Prostate gland (tissue), 2 donors: ENCODE data around the gene ADAT1.

Experiments
- CTCF ChIP-seq, 4 experiments: fragments of 200-600 bp in 2 of 4; fragments of 450-650 bp in 2 of 4; sonication (generic) in 2 of 4; IDR thresholded peaks; 1 replicate in 3 of 4; 2 replicates in 1 of 4; pipeline ENCODE4 v1.5.1; 2016 to 2019; ENCODE audit warnings: antibody characterized with exemption in 4 of 4, mild to moderate bottlenecking in 2 of 4, moderate library complexity in 2 of 4
- POLR2A ChIP-seq: fragments of 450-650 bp; IDR thresholded peaks from one replicate; pipeline ENCODE4 v1.6.1; 2016; ENCODE audit warnings: antibody characterized with exemption, mild to moderate bottlenecking
- POLR2AphosphoS5 ChIP-seq: sonication (generic); formaldehyde crosslinking; IDR thresholded peaks from one replicate; pipeline ENCODE4 v1.6.1; 2017; ENCODE audit warnings: antibody characterized with exemption

DNA sequence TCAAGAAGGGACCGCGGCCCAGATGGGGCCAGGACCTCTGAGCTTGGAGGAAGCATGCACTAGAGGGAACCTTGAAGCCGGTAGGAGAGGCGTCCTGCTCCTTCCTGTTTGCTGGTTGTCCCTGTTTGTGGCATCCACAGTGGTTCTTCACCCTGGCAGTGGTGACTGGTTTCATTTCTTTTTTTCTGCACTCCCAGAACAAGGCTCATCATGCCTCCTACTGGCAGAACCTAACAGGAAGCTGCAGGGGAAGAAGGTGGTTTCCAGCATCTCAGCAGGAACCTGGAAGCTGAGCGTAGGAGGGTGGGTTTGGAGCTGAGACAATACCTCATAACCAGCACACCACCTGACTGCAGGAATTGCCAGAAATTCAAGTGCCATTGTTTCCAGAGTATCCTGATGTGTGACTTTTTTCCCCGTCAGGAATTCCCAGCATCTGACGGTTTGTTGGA lies 72.8 kb downstream of the ADAT1 start:
- TF ChIP-seq POLR2AphosphoS5 (no peak), CTCF (IDR thresholded peaks at IDR 0.05) (peak in 2 of 4 experiments; percentile 51 to 53), POLR2A (no peak)
